HEK293 (cell line): Measurements from ENCODE around the gene TGFB3.

Experiments
- CTCF ChIA-PET: fragments of 350-600 bp; formaldehyde crosslinking; extraction: SDS; loops from one replicate; lab custom pipeline; 2021; ENCODE audit warnings: antibody characterized with exemption; lab: Yijun Ruan, JAX
- POLR2A ChIA-PET: fragments of 300-600 bp; formaldehyde crosslinking; extraction: SDS; loops from one replicate; lab custom pipeline; 2020; ENCODE audit warnings: antibody characterized with exemption, inconsistent platforms; lab: Yijun Ruan, JAX
- H3K27ac ChIP-seq: fragments of 200-500 bp; sonication (Bioruptor generic); 2 replicates; pipeline ENCODE4 v1.5.1; 2014; ENCODE audit warnings: low read depth, low read length, control low read depth, inconsistent platforms; ENCODE audit errors: extremely low read depth
- H3K36me3 ChIP-seq, 2 experiments: fragments of 200-500 bp in 1 of 2; sonication (Bioruptor generic) in 1 of 2; 1 replicate in 1 of 2; 2 replicates in 1 of 2; pipeline ENCODE4 v1.5.1; 2014 to 2017; ENCODE audit warnings: inconsistent platforms in 2 of 2, low read length in 2 of 2; ENCODE audit not compliant: control insufficient read depth in 2 of 2, insufficient read depth in 1 of 2
- H3K4me1 ChIP-seq: fragments of 200-500 bp; sonication (Bioruptor generic); 2 replicates; pipeline ENCODE4 v1.5.1; 2014; ENCODE audit warnings: mild to moderate bottlenecking, low read length, inconsistent platforms; ENCODE audit not compliant: control insufficient read depth, insufficient read depth
- H3K4me3 ChIP-seq: 2 replicates; pipeline ENCODE4 v1.5.1; 2011; ENCODE audit warnings: low read depth, mild to moderate bottlenecking, control low read depth, low read length, moderate library complexity
- H3K9me3 ChIP-seq: fragments of 200-500 bp; sonication (Bioruptor generic); 2 replicates; pipeline ENCODE4 v1.5.1; 2014; ENCODE audit warnings: low read depth, low read length, inconsistent platforms; ENCODE audit not compliant: control insufficient read depth, insufficient read depth
- SP2 ChIP-seq: fragments of 450-650 bp; formaldehyde crosslinking; IDR thresholded peaks from 2 replicates; pipeline ENCODE4 v1.5.1; 2016; ENCODE audit warnings: missing biosample characterization, missing genetic modification characterization
- ZBTB7A ChIP-seq: fragments of 450-650 bp; formaldehyde crosslinking; IDR thresholded peaks from 2 replicates; pipeline ENCODE4 v1.5.1; 2016; ENCODE audit warnings: low read depth, missing biosample characterization, missing genetic modification characterization
- ZNF121 ChIP-seq: fragments of 450-650 bp; formaldehyde crosslinking; IDR thresholded peaks from 2 replicates; pipeline ENCODE4 v1.5.1; 2016; ENCODE audit warnings: missing biosample characterization, missing genetic modification characterization
- ZNF169 ChIP-seq: fragments of 450-650 bp; formaldehyde crosslinking; IDR thresholded peaks from 2 replicates; pipeline ENCODE4 v1.5.1; 2016; ENCODE audit warnings: missing biosample characterization, missing genetic modification characterization
- ZNF174 ChIP-seq: fragments of 450-650 bp; formaldehyde crosslinking; IDR thresholded peaks from 2 replicates; pipeline ENCODE4 v1.5.0; 2017; ENCODE audit warnings: missing biosample characterization, mild to moderate bottlenecking, missing genetic modification characterization
- ZNF202 ChIP-seq: fragments of 450-650 bp; formaldehyde crosslinking; IDR thresholded peaks from 2 replicates; pipeline ENCODE4 v1.5.1; 2016; ENCODE audit warnings: missing biosample characterization, missing genetic modification characterization, borderline replicate concordance
- ZNF223 ChIP-seq: fragments of 450-650 bp; formaldehyde crosslinking; IDR thresholded peaks from 2 replicates; pipeline ENCODE4 v1.5.1; 2016; ENCODE audit warnings: missing biosample characterization, missing genetic modification characterization
- ZNF324 ChIP-seq: fragments of 450-650 bp; formaldehyde crosslinking; IDR thresholded peaks from 2 replicates; pipeline ENCODE4 v1.5.1; 2016; ENCODE audit warnings: missing biosample characterization, missing genetic modification characterization
- ZNF530 ChIP-seq: fragments of 450-650 bp; formaldehyde crosslinking; IDR thresholded peaks from 2 replicates; pipeline ENCODE4 v1.5.1; 2016; ENCODE audit warnings: low read depth, missing biosample characterization, missing genetic modification characterization
- ZNF560 ChIP-seq: fragments of 450-650 bp; formaldehyde crosslinking; IDR thresholded peaks from 2 replicates; pipeline ENCODE4 v1.5.1; 2017; ENCODE audit warnings: missing biosample characterization, missing genetic modification characterization, borderline replicate concordance
- ZNF621 ChIP-seq: fragments of 450-650 bp; formaldehyde crosslinking; IDR thresholded peaks from 2 replicates; pipeline ENCODE4 v1.5.1; 2017; ENCODE audit warnings: missing biosample characterization, missing genetic modification characterization
- ZNF624 ChIP-seq: fragments of 450-650 bp; formaldehyde crosslinking; IDR thresholded peaks from 2 replicates; pipeline ENCODE4 v1.5.1; 2017; ENCODE audit warnings: missing biosample characterization, missing genetic modification characterization
- ZNF677 ChIP-seq: fragments of 450-650 bp; IDR thresholded peaks from 2 replicates; pipeline ENCODE4 v1.5.0; 2018; ENCODE audit warnings: missing biosample characterization, mild to moderate bottlenecking, missing genetic modification characterization, moderate library complexity
- ZNF76 ChIP-seq: fragments of 450-650 bp; formaldehyde crosslinking; IDR thresholded peaks from 2 replicates; pipeline ENCODE4; 2016; ENCODE audit warnings: low read depth, missing biosample characterization, missing genetic modification characterization, borderline replicate concordance
- ZNF777 ChIP-seq: fragments of 450-650 bp; formaldehyde crosslinking; IDR thresholded peaks from 2 replicates; pipeline ENCODE4 v1.5.1; 2017; ENCODE audit warnings: missing biosample characterization, missing genetic modification characterization, borderline replicate concordance
- ZNF830 ChIP-seq: fragments of 450-650 bp; IDR thresholded peaks from 2 replicates; pipeline ENCODE4 v1.5.0; 2018; ENCODE audit warnings: missing biosample characterization, missing genetic modification characterization, low read depth, mild to moderate bottlenecking, moderate library complexity
- TF ChIP-seq, protein P1 (sequence below): fragments of 450-650 bp; formaldehyde crosslinking; IDR thresholded peaks from 2 replicates; pipeline ENCODE4 v1.5.1; 2016; ENCODE audit warnings: missing biosample characterization, missing genetic modification characterization
- TF ChIP-seq, protein P2 (sequence below): fragments of 450-650 bp; formaldehyde crosslinking; IDR thresholded peaks from 2 replicates; pipeline ENCODE4 v1.5.1; 2016; ENCODE audit warnings: missing biosample characterization, missing genetic modification characterization
- TF ChIP-seq, protein P3 (sequence below): fragments of 450-650 bp; formaldehyde crosslinking; IDR thresholded peaks from 2 replicates; pipeline ENCODE4 v1.5.1; 2016; ENCODE audit warnings: missing biosample characterization, missing genetic modification characterization
- TF ChIP-seq, protein P4 (sequence below): fragments of 450-650 bp; formaldehyde crosslinking; IDR thresholded peaks from 2 replicates; pipeline ENCODE4 v1.5.1; 2016; ENCODE audit warnings: missing biosample characterization, missing genetic modification characterization, borderline replicate concordance
- TF ChIP-seq, protein P5 (sequence below): fragments of 450-650 bp; formaldehyde crosslinking; IDR thresholded peaks from 2 replicates; pipeline ENCODE4 v1.5.1; 2016; ENCODE audit warnings: missing biosample characterization, missing genetic modification characterization
- TF ChIP-seq, protein P6 (sequence below): fragments of 450-650 bp; formaldehyde crosslinking; IDR thresholded peaks from 2 replicates; pipeline ENCODE4 v1.5.1; 2016; ENCODE audit warnings: missing biosample characterization, missing genetic modification characterization

Gene TGFB3

DNA sequence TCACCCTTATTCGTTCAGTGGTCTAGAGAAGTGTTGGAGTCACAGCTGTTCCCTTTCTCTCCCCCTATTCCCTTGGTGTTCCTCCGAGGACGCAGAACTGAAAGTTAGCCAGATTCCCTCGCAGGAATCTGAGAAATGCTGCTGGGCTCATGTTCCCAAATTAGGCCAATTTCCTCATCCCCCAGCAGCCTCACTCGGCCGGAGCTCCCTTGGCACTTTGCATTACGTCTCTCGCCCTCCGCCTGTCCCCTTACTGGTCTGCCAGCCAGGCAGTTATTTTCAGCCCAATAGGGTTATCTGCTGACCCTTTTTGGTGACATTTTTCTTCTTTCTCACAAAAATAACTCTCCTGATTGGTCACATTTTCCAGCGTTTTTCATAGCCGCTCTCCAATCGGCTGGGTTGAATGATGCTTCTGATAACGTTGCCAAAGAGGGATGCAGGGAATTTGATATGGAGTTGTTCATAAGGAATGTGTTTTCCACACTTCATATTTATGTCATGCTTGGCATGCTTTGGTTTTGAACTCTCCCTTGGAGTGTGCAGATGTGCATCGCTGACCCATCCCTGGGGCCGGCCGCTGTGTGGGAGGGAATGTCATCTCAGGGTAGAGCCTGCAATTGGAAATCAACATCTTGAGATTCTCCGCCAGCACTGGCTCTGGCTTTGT is 13.7 kb upstream of the TGFB3 start:
- TF ChIP-seq ZNF202 (tag by site-specific recombination) (no peak), ZNF76 (no peak), ZNF169 (no peak), ZNF830 (no peak), SP2 (tag by site-specific recombination) (no peak)
- TF ChIP-seq, protein P1, sequence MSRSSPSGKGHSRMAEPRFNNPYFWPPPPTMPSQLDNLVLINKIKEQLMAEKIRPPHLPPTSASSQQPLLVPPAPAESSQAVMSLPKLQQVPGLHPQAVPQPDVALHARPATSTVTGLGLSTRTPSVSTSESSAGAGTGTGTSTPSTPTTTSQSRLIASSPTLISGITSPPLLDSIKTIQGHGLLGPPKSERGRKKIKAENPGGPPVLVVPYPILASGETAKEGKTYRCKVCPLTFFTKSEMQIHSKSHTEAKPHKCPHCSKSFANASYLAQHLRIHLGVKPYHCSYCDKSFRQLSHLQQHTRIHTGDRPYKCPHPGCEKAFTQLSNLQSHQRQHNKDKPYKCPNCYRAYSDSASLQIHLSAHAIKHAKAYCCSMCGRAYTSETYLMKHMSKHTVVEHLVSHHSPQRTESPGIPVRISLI (tag by site-specific recombination): no peak
- CTCF ChIA-PET: interaction anchor here (1.3 to 1.5 kb wide), 2 partner anchors 11 to 201 kb away, joined by 3 to 4 read pairs; no protein-coding TSS in a partner anchor
- H3K4me3 ChIP-seq: no peak overlapping the region
- peaks cover 19 to 87% of the 10 kb centered on the region in 2 experiments for H3K36me3 ChIP-seq
- 0 out of 2 replicates have a peak, but pooled peaks cover 2% of the 10 kb centered on the region for H3K4me1 ChIP-seq
- POLR2A ChIA-PET: interaction anchor here (1.4 to 1.5 kb wide), 2 partner anchors 9 to 10 kb away, joined by 3 to 5 read pairs; partner anchors contain the start of gene IFT43
- no peaks in the 10 kb centered on the region for H3K9me3 ChIP-seq
- no peak overlapping the region for H3K27ac ChIP-seq

DNA sequence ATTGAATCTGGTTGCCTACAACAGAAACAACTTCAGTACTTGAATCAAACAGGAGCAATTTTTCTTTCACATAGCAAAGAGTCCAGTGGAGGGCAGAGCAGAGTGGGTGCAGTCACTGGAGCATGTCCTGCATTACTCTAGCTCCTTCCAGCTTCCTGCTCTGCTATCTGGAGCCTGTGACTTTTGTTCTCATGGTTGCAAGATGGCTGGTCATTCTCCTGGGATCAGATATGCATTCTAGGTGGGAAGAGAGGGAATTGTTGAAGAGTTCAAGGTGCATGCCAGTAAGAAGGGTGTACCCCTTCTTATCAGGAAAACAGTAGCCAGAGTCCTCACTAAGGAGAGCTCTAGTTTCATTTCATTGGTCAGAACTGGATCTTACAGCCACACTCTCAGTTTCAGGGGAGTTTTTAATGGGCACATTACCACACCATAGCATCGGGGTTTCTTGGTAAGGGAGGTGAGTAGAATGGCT is 11.8 kb upstream of the TGFB3 start:
- POLR2A ChIA-PET: interaction anchor here (1.5 kb wide), 1 partner anchor 8 kb away, joined by 5 read pairs; the partner anchor contains the start of gene IFT43
- Histone ChIP-seq H3K9me3 (no peaks in the 10 kb centered on the region), H3K4me3 (no peak overlapping the region), H3K4me1 (0 out of 2 replicates have a peak, but pooled peaks cover 2% of the 10 kb centered on the region), H3K27ac (no peak overlapping the region), H3K36me3 (peaks cover 11 to 94% of the 10 kb centered on the region in 2 experiments)
- CTCF ChIA-PET: interaction anchor here (1.2 to 1.5 kb wide), 4 partner anchors 11 to 359 kb away, joined by 3 to 6 read pairs (median 4); no protein-coding TSS in a partner anchor
- TF ChIP-seq ZNF624 (tag by site-specific recombination) (no peak), ZBTB7A (tag by site-specific recombination) (no peak), ZNF530 (tag by site-specific recombination) (no peak), ZNF560 (tag by site-specific recombination) (no peak), ZNF174 (no peak), ZNF121 (tag by site-specific recombination) (no peak), ZNF169 (no peak), ZNF324 (tag by site-specific recombination) (no peak), ZNF621 (tag by site-specific recombination) (no peak), ZNF677 (tag by site-specific recombination) (no peak), ZNF777 (tag by site-specific recombination) (no peak), ZNF223 (no peak)
- TF ChIP-seq, protein P2, sequence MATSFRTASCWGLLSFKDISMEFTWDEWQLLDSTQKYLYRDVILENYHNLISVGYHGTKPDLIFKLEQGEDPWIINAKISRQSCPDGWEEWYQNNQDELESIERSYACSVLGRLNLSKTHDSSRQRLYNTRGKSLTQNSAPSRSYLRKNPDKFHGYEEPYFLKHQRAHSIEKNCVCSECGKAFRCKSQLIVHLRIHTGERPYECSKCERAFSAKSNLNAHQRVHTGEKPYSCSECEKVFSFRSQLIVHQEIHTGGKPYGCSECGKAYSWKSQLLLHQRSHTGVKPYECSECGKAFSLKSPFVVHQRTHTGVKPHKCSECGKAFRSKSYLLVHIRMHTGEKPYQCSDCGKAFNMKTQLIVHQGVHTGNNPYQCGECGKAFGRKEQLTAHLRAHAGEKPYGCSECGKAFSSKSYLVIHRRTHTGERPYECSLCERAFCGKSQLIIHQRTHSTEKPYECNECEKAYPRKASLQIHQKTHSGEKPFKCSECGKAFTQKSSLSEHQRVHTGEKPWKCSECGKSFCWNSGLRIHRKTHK (tag by site-specific recombination): no peak
- TF ChIP-seq, protein P3, sequence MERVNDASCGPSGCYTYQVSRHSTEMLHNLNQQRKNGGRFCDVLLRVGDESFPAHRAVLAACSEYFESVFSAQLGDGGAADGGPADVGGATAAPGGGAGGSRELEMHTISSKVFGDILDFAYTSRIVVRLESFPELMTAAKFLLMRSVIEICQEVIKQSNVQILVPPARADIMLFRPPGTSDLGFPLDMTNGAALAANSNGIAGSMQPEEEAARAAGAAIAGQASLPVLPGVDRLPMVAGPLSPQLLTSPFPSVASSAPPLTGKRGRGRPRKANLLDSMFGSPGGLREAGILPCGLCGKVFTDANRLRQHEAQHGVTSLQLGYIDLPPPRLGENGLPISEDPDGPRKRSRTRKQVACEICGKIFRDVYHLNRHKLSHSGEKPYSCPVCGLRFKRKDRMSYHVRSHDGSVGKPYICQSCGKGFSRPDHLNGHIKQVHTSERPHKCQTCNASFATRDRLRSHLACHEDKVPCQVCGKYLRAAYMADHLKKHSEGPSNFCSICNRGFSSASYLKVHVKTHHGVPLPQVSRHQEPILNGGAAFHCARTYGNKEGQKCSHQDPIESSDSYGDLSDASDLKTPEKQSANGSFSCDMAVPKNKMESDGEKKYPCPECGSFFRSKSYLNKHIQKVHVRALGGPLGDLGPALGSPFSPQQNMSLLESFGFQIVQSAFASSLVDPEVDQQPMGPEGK (tag by site-specific recombination): no peak
- TF ChIP-seq, protein P4, sequence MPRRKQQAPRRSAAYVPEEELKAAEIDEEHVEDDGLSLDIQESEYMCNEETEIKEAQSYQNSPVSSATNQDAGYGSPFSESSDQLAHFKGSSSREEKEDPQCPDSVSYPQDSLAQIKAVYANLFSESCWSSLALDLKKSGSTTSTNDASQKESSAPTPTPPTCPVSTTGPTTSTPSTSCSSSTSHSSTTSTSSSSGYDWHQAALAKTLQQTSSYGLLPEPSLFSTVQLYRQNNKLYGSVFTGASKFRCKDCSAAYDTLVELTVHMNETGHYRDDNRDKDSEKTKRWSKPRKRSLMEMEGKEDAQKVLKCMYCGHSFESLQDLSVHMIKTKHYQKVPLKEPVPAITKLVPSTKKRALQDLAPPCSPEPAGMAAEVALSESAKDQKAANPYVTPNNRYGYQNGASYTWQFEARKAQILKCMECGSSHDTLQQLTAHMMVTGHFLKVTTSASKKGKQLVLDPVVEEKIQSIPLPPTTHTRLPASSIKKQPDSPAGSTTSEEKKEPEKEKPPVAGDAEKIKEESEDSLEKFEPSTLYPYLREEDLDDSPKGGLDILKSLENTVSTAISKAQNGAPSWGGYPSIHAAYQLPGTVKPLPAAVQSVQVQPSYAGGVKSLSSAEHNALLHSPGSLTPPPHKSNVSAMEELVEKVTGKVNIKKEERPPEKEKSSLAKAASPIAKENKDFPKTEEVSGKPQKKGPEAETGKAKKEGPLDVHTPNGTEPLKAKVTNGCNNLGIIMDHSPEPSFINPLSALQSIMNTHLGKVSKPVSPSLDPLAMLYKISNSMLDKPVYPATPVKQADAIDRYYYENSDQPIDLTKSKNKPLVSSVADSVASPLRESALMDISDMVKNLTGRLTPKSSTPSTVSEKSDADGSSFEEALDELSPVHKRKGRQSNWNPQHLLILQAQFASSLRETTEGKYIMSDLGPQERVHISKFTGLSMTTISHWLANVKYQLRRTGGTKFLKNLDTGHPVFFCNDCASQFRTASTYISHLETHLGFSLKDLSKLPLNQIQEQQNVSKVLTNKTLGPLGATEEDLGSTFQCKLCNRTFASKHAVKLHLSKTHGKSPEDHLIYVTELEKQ (tag by site-specific recombination): no peak
- TF ChIP-seq, protein P5, sequence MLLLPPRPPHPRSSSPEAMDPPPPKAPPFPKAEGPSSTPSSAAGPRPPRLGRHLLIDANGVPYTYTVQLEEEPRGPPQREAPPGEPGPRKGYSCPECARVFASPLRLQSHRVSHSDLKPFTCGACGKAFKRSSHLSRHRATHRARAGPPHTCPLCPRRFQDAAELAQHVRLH: no peak
- TF ChIP-seq, protein P6, sequence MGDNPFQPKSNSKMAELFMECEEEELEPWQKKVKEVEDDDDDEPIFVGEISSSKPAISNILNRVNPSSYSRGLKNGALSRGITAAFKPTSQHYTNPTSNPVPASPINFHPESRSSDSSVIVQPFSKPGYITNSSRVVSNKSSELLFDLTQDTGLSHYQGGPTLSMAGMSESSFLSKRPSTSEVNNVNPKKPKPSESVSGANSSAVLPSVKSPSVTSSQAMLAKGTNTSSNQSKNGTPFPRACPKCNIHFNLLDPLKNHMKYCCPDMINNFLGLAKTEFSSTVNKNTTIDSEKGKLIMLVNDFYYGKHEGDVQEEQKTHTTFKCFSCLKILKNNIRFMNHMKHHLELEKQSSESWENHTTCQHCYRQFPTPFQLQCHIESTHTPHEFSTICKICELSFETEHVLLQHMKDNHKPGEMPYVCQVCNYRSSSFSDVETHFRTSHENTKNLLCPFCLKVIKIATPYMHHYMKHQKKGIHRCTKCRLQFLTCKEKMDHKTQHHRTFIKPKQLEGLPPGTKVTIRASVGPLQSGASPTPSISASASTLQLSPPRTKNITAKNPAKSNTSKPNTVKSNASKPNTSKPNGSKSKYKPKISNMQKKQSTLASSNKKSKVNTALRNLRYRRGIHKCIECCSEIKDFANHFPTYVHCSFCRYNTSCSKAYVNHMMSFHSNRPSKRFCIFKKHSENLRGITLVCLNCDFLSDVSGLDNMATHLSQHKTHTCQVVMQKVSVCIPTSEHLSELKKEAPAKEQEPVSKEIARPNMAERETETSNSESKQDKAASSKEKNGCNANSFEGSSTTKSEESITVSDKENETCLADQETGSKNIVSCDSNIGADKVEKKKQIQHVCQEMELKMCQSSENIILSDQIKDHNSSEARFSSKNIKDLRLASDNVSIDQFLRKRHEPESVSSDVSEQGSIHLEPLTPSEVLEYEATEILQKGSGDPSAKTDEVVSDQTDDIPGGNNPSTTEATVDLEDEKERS: no peak
